Esophagus muscularis mucosa (tissue), 4 donors: ENCODE data around the gene SLC35F4. TPM values are rescaled to one million over a fixed set of nuclear protein-coding genes. Genes with fewer than 3 reads are reported as not detected.

Source experiments
- DNase-seq: peaks from one replicate; pipeline ENCODE4 v3.0.0-alpha.2; 2017; ENCODE audit errors: extremely low spot score
- H3K27ac ChIP-seq, 4 donors: fragments of 200-600 bp; sonication (generic); replicated peaks in 1 of 4; 1 replicate in 3 of 4; 2 replicates in 1 of 4; pipeline ENCODE4 v1.5.1; 2016 to 2019; ENCODE audit warnings: mild to moderate bottlenecking in 1 of 4
- H3K27me3 ChIP-seq, 4 donors: fragments of 200-600 bp; sonication (generic); one replicate each; pipeline versions ENCODE4 v1.5.1 to v1.6.0; 2016 to 2019
- H3K36me3 ChIP-seq, 4 donors: fragments of 200-600 bp; sonication (generic); one replicate each; pipeline ENCODE4 v1.5.1; 2016 to 2019
- H3K4me1 ChIP-seq, 4 donors: fragments of 200-600 bp; sonication (generic); one replicate each; pipeline ENCODE4 v1.5.1; 2016 to 2019
- H3K4me3 ChIP-seq, 4 donors: fragments of 200-600 bp; sonication (generic); 1 replicate in 2 of 4; 2 replicates in 2 of 4; pipeline ENCODE4 v1.5.1; 2016 to 2019; ENCODE audit warnings: mild to moderate bottlenecking in 4 of 4, moderate library complexity in 1 of 4
- H3K9me3 ChIP-seq, 4 donors: fragments of 200-600 bp; sonication (generic); 1 replicate in 3 of 4; 2 replicates in 1 of 4; pipeline ENCODE4 v1.5.1; 2016 to 2019
- EP300 ChIP-seq: sonication (generic); formaldehyde crosslinking; IDR thresholded peaks from one replicate; pipeline ENCODE4 v1.6.1; 2017; ENCODE audit warnings: antibody characterized with exemption
- POLR2A ChIP-seq: fragments of 450-650 bp; IDR thresholded peaks from one replicate; pipeline ENCODE4 v1.6.1; 2017; ENCODE audit warnings: antibody characterized with exemption, moderate library complexity, mild to moderate bottlenecking, low read depth
- POLR2AphosphoS5 ChIP-seq, 2 donors: sonication (generic); formaldehyde crosslinking; IDR thresholded peaks; one replicate each; pipeline ENCODE4 v1.6.1; 2017; ENCODE audit warnings: antibody characterized with exemption in 2 of 2
- WGBS: methylation state at CpG from one replicate; pipeline ENCODE4 v1.1.5; 2018; 5-methylcytosine and 5-hydroxymethylcytosine counted together
- intact Hi-C: fragments of 100-400 bp; cut with DNase I; formaldehyde crosslinking; loops from one replicate; pipeline ENCODE4 v1.15.1; 2023
- total RNA-seq, 4 donors: library from RNA; depleted of rRNA; stranded (reverse); fragments of >200 nt; gene quantifications; one replicate each; pipeline versions ENCODE4 v1.1.0 to v1.2.1, GENCODE V29; 2016
- TF ChIP-seq, protein P1 (sequence below), 3 experiments: fragments of 200-600 bp in 2 of 3; fragments of 450-650 bp in 1 of 3; sonication (generic) in 2 of 3; IDR thresholded peaks; one replicate each; pipeline ENCODE4 v1.5.1; 2017 to 2019; ENCODE audit warnings: antibody characterized with exemption in 3 of 3, mild to moderate bottlenecking in 2 of 3, moderate library complexity in 1 of 3

The SLC35F4 gene
- total RNA-seq, 4 donors from 2014 or later: 0.42 TPM; not detected in 3

DNA sequence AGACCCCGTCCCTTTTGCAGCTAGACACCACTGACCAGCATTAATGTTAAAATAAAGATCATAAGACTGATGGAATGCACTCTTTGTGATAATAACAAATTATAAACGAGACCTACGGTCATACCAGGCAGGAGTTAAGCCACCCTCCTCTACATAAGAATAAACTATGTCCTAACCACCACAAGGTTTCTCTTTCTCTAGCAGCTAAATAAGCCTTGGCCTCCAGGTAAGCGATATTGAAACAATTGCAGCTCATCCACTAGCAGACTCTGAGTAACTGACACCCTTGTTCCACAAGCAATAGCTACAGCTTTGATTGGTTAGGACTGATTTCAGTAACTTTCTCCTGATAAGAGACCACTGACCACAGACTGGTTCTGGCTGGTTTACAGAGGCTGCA, 228.0 kb downstream of the SLC35F4 start:
- H3K9me3 ChIP-seq: no peaks in the 10 kb centered on the region
- H3K36me3 ChIP-seq: no peaks in the 10 kb centered on the region
- no peak overlapping the region for H3K4me3 ChIP-seq
- H3K27me3 ChIP-seq: no peaks in the 10 kb centered on the region
- no peak overlapping the region for H3K27ac ChIP-seq
- DNase-seq: no peak
- 69% methylated on average over 4 of the region's 4 CpGs for WGBS
- TF ChIP-seq POLR2AphosphoS5 (IDR thresholded peaks at IDR 0.05): no peak
- no peak for TF ChIP-seq EP300
- no peak for TF ChIP-seq POLR2A
- TF ChIP-seq, protein P1, sequence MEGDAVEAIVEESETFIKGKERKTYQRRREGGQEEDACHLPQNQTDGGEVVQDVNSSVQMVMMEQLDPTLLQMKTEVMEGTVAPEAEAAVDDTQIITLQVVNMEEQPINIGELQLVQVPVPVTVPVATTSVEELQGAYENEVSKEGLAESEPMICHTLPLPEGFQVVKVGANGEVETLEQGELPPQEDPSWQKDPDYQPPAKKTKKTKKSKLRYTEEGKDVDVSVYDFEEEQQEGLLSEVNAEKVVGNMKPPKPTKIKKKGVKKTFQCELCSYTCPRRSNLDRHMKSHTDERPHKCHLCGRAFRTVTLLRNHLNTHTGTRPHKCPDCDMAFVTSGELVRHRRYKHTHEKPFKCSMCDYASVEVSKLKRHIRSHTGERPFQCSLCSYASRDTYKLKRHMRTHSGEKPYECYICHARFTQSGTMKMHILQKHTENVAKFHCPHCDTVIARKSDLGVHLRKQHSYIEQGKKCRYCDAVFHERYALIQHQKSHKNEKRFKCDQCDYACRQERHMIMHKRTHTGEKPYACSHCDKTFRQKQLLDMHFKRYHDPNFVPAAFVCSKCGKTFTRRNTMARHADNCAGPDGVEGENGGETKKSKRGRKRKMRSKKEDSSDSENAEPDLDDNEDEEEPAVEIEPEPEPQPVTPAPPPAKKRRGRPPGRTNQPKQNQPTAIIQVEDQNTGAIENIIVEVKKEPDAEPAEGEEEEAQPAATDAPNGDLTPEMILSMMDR (IDR thresholded peaks at IDR 0.05): no peak
- intact Hi-C loops: no loop called here
- no peaks in the 10 kb centered on the region for H3K4me1 ChIP-seq

DNA sequence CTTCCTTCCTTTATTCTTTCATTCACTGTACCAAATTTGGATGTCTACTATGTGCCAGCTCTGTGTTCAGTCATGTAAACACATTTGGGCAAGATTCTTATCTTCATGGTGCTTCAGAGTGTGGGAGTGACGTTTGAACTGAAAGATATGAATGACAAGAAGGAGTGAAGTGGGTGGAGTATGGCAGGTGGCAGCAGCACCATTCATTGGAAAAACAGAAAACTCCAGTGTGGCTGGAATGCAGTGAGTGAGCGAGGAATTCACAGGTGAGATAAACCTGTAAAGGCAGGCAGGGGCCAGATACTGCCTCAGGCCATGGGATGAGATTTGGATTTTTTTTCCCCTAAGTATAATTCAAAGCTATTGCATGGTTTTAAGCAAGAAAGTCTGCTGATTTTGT, 231.6 kb downstream of the SLC35F4 start:
- H3K9me3 ChIP-seq: no peaks in the 10 kb centered on the region
- intact Hi-C loops: no loop called here
- TF ChIP-seq, protein P1 (IDR thresholded peaks at IDR 0.05): no peak
- TF ChIP-seq POLR2A (no peak), EP300 (no peak), POLR2AphosphoS5 (IDR thresholded peaks at IDR 0.05) (no peak)
- H3K4me3 ChIP-seq: no peak overlapping the region
- no peak for DNase-seq
- no peaks in the 10 kb centered on the region for H3K27me3 ChIP-seq
- no peaks in the 10 kb centered on the region for H3K36me3 ChIP-seq
- 65% methylated on average over 2 of the region's 2 CpGs for WGBS
- no peak overlapping the region for H3K27ac ChIP-seq
- H3K4me1 ChIP-seq: no peaks in the 10 kb centered on the region

DNA sequence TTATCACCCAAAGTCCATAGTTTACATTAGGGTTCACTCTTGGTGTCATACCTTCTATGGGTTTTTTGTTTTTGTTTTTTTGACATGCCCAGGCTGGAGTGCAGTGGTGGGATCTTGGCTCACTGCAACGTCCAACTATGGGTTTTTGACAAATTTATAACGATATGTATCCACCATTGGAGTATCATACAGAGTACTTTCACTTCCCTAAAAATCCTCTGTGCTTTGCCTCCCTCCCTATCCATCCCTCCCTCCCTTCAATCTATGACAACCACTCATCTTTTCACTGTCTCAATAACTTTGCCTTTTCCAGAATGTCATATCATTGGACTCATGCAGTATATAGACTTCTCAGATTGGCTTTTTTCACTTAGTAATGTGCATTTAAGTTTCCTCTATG, 233.2 kb downstream of the SLC35F4 start:
- Histone ChIP-seq H3K27me3 (no peaks in the 10 kb centered on the region), H3K9me3 (no peaks in the 10 kb centered on the region), H3K4me1 (no peaks in the 10 kb centered on the region), H3K4me3 (no peak overlapping the region), H3K27ac (no peak overlapping the region), H3K36me3 (no peaks in the 10 kb centered on the region)
- no peak for TF ChIP-seq POLR2AphosphoS5 (IDR thresholded peaks at IDR 0.05)
- TF ChIP-seq, protein P1 (IDR thresholded peaks at IDR 0.05): no peak
- no peak for TF ChIP-seq POLR2A
- no peak for TF ChIP-seq EP300
- 84% methylated on average over 2 of the region's 2 CpGs for WGBS
- no peak for DNase-seq
- intact Hi-C loops: no loop called here

DNA sequence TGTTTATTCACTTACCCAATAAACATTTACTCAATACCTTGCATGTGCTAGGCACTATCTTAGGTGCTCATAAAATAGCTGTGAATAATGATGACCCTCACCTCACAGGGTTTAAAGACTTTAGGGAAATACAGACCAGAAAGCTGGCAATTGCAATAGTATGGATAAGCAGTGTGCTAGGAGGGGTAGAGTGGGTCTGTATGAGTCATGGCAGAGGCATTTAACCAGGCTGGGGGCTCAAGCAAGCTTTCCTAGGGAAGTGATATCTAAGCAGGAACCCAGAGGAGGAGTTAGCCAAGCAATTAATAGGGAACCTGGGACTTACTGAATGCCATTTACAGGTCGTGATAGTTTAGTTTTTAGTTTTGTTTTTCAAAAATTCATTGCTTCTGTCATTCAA, 248.4 kb downstream of the SLC35F4 start:
- H3K4me3 ChIP-seq: no peak overlapping the region
- no peak for DNase-seq
- intact Hi-C loops: no loop called here
- H3K27me3 ChIP-seq: no peaks in the 10 kb centered on the region
- 64% methylated on average over 1 of the region's 1 CpG for WGBS
- H3K27ac ChIP-seq: no peak overlapping the region
- H3K36me3 ChIP-seq: no peaks in the 10 kb centered on the region
- no peaks in the 10 kb centered on the region for H3K4me1 ChIP-seq
- peaks cover 0 to 3% (median 0%) of the 10 kb centered on the region in 4 donors for H3K9me3 ChIP-seq
- no peak for TF ChIP-seq EP300
- TF ChIP-seq, protein P1 (IDR thresholded peaks at IDR 0.05): no peak
- TF ChIP-seq POLR2AphosphoS5 (IDR thresholded peaks at IDR 0.05): no peak
- no peak for TF ChIP-seq POLR2A

DNA sequence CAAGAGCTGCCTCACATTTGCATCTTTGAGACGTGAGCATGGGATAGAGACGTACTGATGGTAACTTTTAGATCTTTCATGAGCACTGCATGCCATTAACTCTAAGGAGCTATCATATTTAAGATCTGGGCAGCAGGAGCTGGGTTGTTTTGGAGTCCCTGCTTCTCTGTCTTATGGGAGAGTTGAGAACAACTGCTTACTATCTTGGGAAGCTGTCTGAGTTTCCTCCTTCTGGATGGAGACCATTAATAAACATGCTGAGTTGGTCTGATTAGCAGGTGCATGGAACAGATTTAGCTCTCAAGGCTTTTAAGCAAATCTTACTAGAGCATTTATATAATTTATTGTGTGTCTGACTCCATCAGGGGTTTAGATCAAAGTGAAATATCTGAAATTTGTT, 252.9 kb downstream of the SLC35F4 start:
- Histone ChIP-seq H3K27ac (no peak overlapping the region), H3K27me3 (no peaks in the 10 kb centered on the region), H3K9me3 (no peaks in the 10 kb centered on the region), H3K36me3 (no peaks in the 10 kb centered on the region), H3K4me1 (no peaks in the 10 kb centered on the region), H3K4me3 (no peak overlapping the region)
- DNase-seq: no peak
- intact Hi-C loops: no loop called here
- TF ChIP-seq POLR2AphosphoS5 (IDR thresholded peaks at IDR 0.05) (no peak), POLR2A (no peak), EP300 (no peak)
- TF ChIP-seq, protein P1 (IDR thresholded peaks at IDR 0.05): no peak
- WGBS: 84% methylated on average over 2 of the region's 2 CpGs
